ENCODE results near the gene SPATS2L. TPM values are rescaled to one million over a fixed set of nuclear protein-coding genes. Genes with fewer than 3 reads are reported as not detected.

The SPATS2L gene
- polyA plus RNA-seq, 1 experiment: 243 TPM

DNA sequence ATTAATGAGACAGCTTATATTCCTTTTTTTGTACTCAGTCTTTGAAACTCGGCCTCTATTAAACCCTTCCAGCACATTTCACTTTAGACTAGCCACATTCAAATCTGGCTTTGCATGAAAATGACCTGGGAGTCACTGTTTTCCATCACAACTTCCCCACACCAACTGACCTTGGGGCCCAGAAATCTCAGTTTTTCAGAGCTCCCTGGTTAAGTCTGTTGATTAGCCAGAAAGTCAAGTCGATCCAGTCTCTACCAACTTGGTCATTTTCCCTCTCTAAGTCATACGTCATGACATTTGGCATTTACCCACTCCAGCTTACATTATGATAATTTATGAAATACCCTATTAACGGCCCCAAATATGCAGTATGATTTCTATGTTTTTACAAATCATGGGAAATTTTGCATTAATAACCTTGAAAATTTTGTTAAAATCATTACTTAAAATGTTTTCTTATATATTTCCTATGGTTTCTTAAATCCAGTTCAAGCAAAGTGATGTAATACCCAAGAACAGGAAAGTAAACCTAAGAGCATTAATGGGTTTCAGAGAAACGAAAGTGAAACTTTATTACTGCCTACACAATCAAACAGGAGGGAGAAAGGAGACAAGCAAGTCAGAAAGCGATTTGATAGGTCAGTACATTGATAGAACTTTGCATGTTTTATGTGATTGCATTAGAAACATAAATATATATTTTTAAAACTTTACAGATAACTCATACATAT lies 77.1 kb downstream of the SPATS2L start:
- CTCF ChIA-PET: interaction anchor here (1.3 kb wide), 1 partner anchor 71 kb away, joined by 3 read pairs; no protein-coding TSS in a partner anchor
- no peak for DNase-seq (ENCODE audit: low read depth)
- POLR2A ChIA-PET: no interaction called here
- TF ChIP-seq, protein P1, sequence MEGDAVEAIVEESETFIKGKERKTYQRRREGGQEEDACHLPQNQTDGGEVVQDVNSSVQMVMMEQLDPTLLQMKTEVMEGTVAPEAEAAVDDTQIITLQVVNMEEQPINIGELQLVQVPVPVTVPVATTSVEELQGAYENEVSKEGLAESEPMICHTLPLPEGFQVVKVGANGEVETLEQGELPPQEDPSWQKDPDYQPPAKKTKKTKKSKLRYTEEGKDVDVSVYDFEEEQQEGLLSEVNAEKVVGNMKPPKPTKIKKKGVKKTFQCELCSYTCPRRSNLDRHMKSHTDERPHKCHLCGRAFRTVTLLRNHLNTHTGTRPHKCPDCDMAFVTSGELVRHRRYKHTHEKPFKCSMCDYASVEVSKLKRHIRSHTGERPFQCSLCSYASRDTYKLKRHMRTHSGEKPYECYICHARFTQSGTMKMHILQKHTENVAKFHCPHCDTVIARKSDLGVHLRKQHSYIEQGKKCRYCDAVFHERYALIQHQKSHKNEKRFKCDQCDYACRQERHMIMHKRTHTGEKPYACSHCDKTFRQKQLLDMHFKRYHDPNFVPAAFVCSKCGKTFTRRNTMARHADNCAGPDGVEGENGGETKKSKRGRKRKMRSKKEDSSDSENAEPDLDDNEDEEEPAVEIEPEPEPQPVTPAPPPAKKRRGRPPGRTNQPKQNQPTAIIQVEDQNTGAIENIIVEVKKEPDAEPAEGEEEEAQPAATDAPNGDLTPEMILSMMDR (IDR thresholded peaks at IDR 0.05; ENCODE audit: insufficient read depth, low read depth, low read length): no peak
- H3K27me3 ChIP-seq (ENCODE audit: control insufficient read depth, insufficient read depth, low read length): no peaks in the 10 kb centered on the region
- H3K4me3 ChIP-seq (ENCODE audit: low read depth, low read length): no peak overlapping the region
- no peaks in the 10 kb centered on the region for H3K36me3 ChIP-seq (ENCODE audit: control insufficient read depth, insufficient read depth, low read length)

GRCh38 chr2:200385063-200385635 lies 78.7 kb downstream of the SPATS2L start:
- ChIA-PET POLR2A (no interaction called here), CTCF (interaction anchor here (0.7 kb wide), 1 partner anchor 150 kb away, joined by 3 read pairs; no protein-coding TSS in a partner anchor)
- no peaks in the 10 kb centered on the region for H3K27me3 ChIP-seq (ENCODE audit: control insufficient read depth, insufficient read depth, low read length)
- DNase-seq (ENCODE audit: low read depth): no peak
- TF ChIP-seq, protein P1 (IDR thresholded peaks at IDR 0.05; ENCODE audit: insufficient read depth, low read depth, low read length): no peak
- peaks cover 5% of the 10 kb centered on the region for H3K36me3 ChIP-seq (ENCODE audit: control insufficient read depth, insufficient read depth, low read length)
- no peak overlapping the region for H3K4me3 ChIP-seq (ENCODE audit: low read depth, low read length)

DNA sequence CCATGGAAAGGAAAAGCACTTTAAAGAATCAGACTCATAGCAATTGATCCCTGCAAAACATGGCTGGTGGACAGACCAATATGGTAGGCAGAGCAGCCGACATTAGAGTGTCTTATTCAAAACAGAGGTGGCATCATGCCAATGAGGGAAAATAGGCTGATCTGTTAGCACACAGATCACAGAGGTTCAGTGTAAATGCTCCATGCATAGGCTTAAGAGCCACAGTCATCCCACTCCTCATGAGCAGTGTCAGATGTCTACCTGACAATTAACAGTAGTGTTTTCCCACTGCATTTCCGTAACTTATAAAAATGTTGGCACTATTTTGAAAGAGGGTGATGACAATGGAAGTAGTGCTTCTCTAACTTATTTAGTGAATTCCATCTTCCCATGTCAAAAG lies 86.7 kb downstream of the SPATS2L start:
- DNase-seq (ENCODE audit: low read depth): no peak
- CTCF ChIA-PET: no interaction called here
- peaks cover 5% of the 10 kb centered on the region for H3K36me3 ChIP-seq (ENCODE audit: control insufficient read depth, insufficient read depth, low read length)
- TF ChIP-seq, protein P1 (IDR thresholded peaks at IDR 0.05; ENCODE audit: insufficient read depth, low read depth, low read length): no peak
- POLR2A ChIA-PET: interaction anchor here (0.6 kb wide), 1 partner anchor 140 kb away, joined by 7 read pairs; no protein-coding TSS in a partner anchor
- no peak overlapping the region for H3K4me3 ChIP-seq (ENCODE audit: low read depth, low read length)
- H3K27me3 ChIP-seq (ENCODE audit: control insufficient read depth, insufficient read depth, low read length): no peaks in the 10 kb centered on the region

DNA sequence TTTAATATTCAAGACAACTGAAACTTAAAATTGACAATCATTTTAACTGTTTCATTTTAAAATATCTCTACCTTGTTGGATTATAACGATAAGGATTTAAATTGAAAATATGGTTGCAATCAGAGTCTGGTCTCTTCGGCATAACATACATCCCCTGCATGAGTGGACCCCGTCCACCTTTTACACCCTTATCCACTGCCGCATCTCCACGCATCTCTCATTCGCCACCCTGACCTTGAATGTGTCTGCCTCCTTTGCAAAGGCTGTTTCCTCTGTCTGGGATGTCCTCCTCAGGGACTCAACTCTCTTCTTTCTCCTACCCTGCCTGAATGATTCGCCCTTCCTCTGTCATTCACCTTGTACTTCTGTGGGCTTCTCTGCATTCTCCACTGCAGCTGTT lies 87.6 kb downstream of the SPATS2L start:
- Histone ChIP-seq H3K27me3 (ENCODE audit: control insufficient read depth, insufficient read depth, low read length) (no peaks in the 10 kb centered on the region), H3K4me3 (ENCODE audit: low read depth, low read length) (no peak overlapping the region), H3K36me3 (ENCODE audit: control insufficient read depth, insufficient read depth, low read length) (peaks cover 5% of the 10 kb centered on the region)
- DNase-seq (ENCODE audit: low read depth): no peak
- CTCF ChIA-PET: no interaction called here
- POLR2A ChIA-PET: no interaction called here
- TF ChIP-seq, protein P1 (IDR thresholded peaks at IDR 0.05; ENCODE audit: insufficient read depth, low read depth, low read length): no peak

GRCh38 chr2:200396781-200397242 lies 90.3 kb downstream of the SPATS2L start:
- no peak overlapping the region for H3K4me3 ChIP-seq (ENCODE audit: low read depth, low read length)
- DNase-seq (ENCODE audit: low read depth): no peak
- no peaks in the 10 kb centered on the region for H3K36me3 ChIP-seq (ENCODE audit: control insufficient read depth, insufficient read depth, low read length)
- POLR2A ChIA-PET: no interaction called here
- TF ChIP-seq, protein P1 (IDR thresholded peaks at IDR 0.05; ENCODE audit: insufficient read depth, low read depth, low read length): no peak
- CTCF ChIA-PET: interaction anchor here (0.6 kb wide), 1 partner anchor 551 kb away, joined by 3 read pairs; no protein-coding TSS in a partner anchor
- no peaks in the 10 kb centered on the region for H3K27me3 ChIP-seq (ENCODE audit: control insufficient read depth, insufficient read depth, low read length)
